Left renal pelvis (tissue), 4 donors: ENCODE results near the gene EBF3. TPM values are rescaled to one million over a fixed set of nuclear protein-coding genes. Genes with fewer than 3 reads are reported as not detected.

ENCODE experiments used
- DNase-seq, 4 donors: peaks; one replicate each; pipeline ENCODE4 v3.0.0-alpha.2; 2013; ENCODE audit warnings: low read depth in 4 of 4, low spot score in 3 of 4
- polyA plus RNA-seq, 4 donors: library from polyadenylated mRNA; unstranded; fragments of 120-200 nt; gene quantifications; one replicate each; pipeline ENCODE4 v1.2.1, GENCODE V29; 2013; ENCODE audit not compliant: insufficient read length in 4 of 4

The EBF3 gene
- polyA plus RNA-seq, 4 donors, result 1.8 to 47.4 (median 3.6) TPM

DNA sequence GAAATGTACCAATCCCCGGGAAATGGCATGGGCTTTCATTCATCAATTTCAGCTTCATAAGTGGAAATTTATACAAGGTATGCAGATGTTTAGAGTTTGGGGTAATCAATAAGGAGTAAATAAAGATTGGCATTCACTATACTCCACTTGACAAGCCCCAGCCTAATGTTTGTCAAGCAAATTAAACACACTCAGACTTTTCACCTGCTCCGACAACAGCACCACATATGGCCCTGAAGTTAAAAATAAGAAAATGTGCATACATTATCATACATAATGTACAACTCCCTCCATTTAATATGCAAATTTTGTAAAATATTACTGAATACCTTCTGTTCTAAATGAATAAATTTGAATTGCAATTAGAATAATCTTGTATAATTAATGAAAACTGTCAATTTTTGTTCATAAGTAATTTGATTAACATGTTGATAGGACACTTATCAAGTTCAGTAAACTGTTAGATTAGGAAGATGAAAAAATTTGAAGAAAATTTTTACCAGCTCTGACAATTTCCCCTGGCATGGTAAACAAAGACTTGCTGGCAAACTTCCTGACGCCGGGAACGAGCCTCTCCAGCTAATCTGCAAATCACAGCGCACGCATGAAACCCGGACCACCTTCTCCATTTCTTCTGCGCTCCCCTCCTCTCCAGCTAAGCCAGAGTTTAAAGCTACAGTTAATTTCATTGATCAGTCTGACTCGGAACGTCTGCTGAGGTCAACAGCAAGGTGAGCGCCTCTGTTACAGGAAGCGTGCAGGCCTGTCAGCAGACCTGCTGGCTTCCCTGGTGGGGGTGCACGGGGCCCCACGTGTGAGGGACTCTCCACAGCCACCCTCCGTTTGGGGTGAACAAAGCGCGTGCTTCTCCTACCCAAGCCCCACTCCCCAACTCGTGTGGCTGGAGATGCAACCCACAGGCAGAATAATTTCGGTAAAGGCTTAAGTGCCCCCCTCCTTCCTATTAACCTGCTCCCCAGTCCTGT lies 70.7 kb downstream of the EBF3 start:
- no peak for DNase-seq

DNA sequence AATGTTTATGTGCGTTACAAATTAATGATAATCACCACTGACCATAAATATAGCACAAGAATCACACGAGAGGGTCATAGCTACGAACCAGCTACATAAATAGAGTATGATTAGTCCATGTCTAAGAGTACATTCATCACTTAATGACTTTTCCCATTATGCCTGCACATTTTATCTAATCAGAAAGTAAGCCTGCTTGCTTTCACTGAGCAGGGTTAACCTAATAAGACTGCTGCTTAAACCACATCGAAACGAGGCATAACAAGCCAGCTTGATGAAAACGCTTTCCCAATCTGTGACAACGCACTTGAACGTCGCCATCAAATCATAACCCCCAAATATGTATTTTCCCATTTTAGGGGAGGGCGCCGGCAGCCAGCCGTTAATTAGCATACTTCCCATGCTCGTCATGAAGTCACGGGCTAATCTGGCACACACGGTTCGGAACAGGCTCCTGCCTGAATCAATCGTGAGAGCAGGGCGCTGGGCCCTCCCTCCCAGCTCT lies 71.5 kb downstream of the EBF3 start:
- DNase-seq, result no peak

DNA sequence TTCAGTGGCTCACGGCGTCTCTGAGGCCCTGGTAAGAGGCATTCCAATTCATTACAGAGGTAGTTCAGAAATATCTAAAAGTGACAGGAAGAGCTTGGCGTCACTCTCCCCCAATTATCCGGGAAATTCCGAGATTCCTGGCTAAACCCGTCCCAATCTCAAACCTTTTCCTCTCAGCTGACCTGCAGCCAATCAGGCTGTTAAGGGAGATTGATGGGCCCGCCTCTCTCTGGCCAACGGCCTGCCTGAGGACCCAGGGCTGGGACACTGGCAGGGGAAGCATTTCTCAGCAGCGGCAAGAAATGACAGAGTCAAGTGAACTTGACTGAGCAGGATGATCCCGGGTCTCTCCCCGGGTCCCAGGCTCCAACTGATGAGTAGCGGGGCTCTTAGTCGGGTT lies 72.3 kb downstream of the EBF3 start:
- no peak for DNase-seq

DNA sequence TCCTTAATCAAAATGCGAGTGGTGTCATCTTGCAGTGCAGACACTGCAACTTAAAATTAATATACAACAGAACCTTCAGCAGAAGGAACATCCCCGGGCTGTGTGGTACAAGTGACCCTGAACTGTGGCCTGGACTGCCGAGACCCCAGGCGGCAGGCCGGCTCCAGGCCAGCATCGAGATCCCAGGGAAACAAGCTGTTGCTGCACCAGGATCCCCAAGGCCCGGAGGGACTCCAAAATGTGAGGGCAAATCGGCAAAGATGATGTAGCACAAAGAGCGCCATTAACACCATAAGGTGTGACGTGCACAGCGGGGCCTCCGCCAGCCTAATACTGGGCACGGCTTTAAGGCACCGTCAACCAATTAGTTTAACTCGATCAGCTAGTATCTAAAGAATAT lies 73.9 kb downstream of the EBF3 start:
- no peak for DNase-seq

DNA sequence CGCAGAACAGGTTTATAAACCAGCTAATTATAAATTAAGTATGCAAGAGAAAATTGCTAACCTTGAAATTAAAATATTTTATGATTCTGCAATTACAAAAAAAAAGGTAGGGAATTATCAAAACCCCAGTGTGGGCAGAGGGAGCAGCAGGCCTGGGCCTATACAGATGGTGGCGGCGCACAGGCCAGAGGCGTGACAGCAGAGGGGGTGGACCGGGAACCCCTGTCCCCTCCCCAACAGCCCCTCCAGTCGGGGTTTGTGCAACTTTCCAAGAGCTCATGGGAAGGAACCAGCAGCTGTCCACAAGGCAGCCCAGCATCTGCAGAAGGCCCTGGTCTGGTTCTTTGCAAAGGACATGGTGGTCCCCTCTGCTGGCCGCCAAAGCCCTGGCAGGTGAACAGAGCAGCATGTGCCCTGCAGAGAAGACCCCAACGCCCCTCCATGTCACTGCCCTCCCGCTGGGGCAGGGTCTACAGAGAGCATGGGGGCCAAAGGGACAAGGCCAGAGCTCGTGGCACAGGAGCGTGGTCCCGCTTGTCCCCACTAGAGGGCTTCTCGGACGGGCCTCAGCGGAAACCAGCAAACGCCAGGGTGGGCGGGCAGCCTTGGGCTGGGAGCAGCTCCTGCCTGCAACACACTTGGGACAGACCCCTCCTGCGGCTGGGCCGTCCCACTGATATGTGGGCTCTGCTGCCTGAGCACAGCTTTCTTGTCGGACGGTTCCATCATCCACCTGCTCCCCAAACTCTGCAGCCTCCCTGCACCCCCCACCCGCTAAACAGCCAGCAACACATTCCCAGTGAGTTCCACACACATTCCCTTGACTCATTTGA lies 75.1 kb downstream of the EBF3 start:
- no peak for DNase-seq

DNA sequence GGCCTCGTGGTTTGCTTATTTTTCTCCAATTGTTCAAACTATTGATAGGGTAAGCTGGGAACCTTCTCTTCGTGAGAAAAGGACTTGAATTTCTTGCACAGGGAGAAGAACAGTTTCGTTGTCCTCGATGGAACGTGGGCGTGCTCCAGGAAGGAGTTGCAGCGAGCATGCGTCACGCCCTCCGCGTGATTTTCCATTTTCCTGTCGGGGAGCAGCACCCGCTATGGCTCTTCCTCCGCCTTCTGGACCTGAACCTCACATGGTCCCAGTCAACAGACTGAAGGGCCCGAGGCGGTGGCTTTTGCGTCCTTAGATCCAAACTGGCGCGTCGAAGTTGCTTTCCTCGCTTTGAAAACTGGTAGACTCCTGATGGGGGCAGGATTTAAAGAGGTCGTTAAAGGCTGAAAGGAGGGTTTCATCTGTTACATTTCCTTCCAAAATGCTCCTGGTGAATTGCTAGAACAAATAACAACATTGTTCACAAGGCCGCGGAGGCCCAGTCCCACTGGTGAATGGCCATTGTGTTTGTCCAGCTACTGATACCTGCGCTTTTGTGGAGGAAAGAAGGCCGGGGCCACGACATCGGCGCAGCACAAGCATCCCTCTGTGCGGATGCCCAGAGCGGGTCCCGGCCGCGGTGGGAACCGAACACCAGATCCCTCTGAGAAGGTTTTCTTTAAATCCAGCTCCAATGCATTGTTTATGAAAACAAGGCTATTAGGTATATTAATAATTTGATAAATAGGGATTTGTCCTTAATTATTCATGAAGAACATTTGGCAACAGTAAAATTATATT lies 75.9 kb downstream of the EBF3 start:
- DNase-seq, result no peak

DNA sequence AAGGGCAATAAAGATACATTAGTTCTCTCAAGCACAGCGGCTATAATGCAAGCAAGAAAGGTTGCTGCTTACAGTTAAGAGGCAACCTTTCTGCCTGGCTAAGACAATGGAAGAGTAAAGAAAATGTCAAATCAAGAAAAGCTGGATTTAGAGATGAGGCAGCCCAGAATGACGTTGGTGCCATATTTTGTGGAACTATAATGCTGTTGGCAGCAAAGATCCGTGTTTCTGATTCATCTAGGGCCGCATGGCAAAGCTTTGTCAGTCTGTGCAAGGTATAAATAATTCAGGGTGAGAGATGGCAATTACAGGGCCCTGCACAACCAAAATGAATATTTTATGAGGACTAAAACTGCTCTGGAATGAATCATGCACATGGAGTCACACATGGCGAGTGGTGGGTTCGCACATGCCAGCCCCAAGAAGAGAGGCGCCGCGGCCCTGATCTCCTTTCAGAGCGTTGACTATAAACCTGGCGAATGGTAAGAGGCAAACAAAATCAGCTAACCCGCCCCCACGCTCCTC lies 76.6 kb downstream of the EBF3 start:
- no peak for DNase-seq

DNA sequence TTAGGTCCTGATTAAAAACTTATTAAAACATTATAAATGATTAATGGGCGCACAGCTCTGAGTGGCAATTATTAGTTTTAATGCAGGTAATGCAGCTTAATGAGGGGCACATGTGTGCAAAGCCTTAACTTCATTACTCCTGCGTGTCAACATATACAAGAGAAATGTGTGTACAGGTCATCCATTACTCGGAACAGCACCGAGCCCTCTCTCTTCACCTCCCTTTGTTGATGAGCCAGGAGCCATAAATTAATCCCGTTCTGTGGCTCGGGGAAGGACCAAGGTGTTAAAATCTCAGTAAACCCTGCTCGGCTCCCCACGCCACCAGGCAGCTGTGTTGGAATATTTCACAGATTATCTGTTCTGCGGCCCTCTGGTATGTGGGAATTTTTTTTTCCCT lies 77.8 kb downstream of the EBF3 start:
- no peak for DNase-seq

DNA sequence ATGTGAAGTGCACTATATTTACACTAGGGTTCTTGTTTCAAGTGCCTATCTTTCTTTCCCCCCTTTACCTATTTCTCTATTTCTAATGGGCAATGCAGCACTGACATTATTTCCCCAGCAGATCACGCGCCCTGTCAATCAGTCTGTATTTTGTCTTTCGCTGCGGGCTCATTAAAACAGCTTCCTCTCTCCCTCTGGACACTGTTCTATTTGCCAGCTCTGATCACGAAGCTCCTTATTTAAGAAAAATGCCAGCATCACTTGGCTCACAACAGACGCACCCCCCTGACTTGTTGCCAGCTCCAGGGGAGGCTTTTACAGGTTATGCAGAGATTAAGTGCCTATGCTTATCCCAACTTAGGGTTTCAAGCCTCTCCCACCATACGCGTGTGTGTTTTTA lies 78.5 kb downstream of the EBF3 start:
- no peak for DNase-seq

DNA sequence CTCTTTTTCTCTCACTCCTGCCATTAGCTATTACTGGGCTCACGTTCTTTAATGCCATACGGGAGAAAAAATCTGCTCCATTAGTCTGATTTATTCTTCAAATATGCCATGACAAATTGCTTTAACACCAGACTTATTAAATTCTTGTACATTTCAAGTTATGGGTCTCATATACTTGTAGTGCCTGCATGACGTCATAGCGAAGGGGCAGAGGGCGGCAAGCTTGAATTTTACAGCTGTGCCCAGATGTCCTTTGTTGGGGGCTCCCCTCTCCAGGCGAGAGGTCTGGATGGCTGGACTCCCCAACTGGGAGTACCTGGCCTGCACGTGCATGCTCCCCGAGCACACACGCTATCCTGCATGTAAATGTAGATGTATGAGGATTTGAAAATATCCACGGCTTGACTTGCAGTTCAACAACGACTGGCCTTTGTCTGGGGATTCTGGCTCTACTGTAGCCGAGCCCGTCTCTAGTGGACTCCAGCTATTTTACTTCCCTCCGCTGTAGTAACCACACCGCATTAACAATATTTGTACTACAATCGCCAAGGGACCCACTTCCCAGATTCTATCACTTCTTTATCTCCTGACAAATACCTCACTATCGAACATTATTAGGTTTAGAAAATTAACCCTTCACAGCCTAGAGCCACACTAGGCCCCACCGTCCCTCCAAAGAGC lies 79.5 kb downstream of the EBF3 start:
- no peak for DNase-seq

DNA sequence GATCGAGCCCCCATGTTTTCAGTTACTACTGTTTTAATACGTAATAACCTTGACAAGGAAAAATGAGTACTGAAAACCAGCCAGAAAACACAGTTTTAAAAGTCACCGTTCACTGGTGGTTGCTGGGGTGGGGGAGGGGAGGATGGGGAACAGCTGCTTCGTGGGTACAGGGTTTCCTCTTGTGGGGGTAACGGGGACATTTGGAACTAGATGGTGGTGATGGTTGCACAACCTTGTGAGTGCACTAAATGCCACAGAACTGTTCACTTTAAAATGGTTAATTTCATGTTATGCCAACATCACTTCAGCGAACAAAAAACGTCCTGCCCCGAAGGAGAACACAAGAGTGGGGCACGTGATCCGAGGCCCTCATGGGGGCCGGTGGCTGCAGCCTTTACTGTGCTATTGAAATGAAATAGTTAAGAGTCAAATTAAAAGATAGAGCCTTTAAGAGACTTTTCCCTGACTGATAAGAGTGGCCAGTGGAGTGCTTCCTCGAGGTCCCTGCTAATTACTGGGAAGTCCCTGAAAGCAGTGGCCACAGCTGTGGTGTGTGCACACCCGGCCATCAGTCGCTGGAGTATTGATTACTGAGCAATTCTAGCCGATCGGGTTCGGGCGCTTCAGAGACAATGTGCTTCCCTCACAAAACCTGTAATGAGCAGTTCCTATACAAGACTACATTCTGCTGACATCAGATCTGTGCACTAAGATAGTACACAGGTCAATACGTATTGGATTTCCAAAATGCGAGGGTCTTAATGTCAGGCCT lies 80.3 kb downstream of the EBF3 start:
- DNase-seq, result no peak

DNA sequence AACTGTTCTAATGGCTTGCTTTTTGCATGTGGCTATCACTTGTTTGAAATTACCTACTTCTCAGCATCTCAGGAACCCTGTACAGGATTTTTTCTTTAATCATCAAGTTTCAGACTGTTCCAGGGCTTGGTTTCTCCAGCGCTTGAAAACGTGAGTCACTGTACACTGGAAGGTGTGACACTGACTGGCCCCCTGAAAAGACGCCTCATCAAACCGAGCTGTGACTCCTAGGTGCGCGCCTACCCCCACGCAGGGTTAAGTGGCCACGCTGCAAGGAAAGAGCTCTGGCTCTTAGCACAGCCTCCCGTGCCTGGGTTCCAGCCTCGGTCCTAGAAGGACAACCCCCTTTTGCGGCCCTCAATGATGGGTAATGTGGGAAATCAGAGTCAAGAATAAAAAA lies 81.0 kb downstream of the EBF3 start:
- DNase-seq, result no peak

DNA sequence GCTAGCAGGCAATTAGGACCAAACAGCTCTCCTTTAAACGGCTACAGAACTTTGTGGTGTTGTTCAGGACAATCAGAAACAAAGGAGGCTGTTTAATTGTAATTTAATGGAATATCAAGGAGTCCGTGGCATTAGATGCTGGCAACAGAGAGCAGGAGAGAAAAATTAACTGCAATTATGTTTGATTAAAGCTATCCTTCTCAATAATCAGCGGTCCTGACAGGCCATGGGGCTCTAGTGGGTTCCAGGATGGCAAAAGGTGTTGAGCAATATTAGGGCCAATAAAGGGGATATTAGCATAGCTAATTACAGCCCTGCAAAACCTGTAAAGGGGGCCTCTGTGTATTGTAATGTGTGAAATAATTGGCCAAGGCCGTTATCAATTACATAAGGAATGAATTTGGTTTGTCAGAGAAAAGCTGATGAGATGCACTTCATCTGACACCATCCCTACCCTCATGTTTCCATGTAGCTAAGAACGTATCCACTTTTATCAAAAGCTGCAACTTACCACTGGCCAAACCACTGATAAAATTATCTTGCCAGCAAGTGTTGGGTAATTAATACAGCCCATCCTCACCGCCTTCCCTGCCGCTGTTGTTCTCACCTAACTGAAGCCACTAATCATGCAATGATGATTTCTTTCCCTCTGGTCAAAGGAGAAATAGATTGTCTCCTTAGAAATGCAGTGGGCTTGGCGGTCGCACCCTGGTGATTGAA lies 81.6 kb downstream of the EBF3 start:
- no peak for DNase-seq

DNA sequence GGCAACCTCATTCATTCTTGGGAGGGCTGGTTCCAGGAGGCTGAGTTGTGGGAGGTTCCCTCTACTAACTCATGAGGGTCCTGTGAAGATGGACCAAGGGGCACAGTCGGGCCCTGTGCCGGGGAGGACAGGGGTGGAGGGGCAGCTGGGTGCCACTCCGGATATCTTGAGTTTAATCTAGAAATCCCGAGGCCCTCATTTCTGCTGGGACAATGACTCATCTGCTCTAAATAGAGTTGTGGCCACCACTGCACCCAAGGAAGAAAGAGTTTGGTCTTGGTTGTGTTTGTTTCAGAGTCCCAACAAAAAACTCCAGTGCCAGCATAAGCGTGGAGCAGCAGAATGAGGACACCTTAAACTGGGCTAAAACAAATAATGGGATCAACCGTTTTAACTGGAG lies 82.4 kb downstream of the EBF3 start:
- DNase-seq, result no peak

DNA sequence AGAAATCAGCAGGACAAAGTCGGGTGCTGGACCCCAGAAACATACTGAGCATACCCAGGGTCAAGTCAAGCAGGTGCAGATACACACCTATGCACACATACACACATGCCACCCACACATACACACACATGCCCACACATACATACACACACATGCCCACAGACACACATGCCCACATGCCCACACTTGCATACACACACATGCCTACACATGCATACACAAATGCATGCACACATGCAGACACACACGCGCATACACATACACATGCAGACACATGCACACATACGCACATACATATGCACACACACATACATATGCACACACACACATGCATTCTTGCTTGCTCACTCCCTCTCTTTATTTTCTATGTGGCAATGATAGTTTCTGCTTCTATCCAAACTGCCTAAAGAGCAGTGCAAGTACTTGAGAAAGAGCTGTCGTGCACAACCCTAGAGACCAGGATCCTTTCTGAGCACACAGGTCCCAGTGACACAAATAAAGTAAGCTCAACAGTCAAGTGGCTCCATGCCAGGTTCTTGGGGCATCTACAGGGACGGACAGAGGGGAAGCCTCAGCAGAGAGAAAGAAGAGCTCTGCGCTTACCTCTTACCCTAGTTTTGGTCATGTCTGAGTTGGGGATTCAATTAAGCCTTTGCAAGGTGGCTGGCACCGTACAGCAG lies 83.7 kb downstream of the EBF3 start:
- no peak for DNase-seq

DNA sequence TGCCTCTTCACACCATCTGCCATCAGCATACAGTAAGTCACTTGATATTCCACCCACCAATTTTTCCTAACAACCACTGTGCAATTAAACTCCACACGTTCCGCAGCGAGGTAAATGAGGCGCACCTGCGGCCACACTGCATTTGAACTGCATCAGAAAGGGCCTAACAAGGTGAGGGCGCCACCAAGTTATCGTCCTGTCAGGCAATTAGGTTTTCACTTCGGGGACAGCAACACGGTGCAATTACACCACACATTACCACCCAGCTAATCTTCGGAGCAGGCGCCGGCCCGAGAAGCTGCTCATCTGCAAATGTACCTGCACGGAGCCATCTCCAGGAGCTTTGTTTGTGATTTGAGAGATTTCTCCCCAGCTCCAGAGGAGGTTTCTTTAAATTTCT lies 84.4 kb downstream of the EBF3 start:
- DNase-seq, result no peak

DNA sequence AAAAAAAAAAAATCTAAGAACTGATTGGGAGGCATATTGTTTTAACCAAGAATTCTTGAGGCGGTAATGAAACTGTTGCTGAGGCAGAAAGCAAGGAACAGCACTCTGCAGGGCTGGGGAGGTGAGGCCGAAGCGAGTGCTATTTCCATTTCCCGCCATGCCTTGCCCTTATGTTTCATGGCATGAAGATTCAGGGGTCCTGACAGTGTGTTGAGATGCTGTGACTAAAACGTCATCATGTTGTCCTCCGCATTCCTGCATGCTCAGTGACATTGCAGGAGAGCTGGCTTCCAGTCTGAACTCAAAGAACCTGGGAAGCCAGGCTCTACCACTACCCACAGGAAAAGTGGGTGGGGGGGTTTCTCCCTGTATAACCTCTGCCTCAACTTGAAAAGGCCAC lies 85.2 kb downstream of the EBF3 start:
- DNase-seq, result no peak
